ENCODE data around the gene LRP1B. TPM values are rescaled to one million over a fixed set of nuclear protein-coding genes. Genes with fewer than 3 reads are reported as not detected.
"Not testable (repeated sequence)": the region's sequence is repeated elsewhere in the genome, so short reads cannot be mapped to it uniquely, and the experiment has no call there.

LRP1B gene
- total RNA-seq, 1 experiment from 2014 or later: not detected

- no peak for DNase-seq (ENCODE audit: low read depth)
Measured at GRCh38 chr2:140351692-140352091, 1779.1 kb downstream of the LRP1B start.

GRCh38 chr2:140349695-140350094 lies 1781.1 kb downstream of the LRP1B start:
- DNase-seq (ENCODE audit: low read depth): no peak

- DNase-seq (ENCODE audit: low read depth): no peak
Measured at GRCh38 chr2:140348826-140349225, 1782.0 kb downstream of the LRP1B start.

GRCh38 chr2:140344838-140345237 lies 1786.0 kb downstream of the LRP1B start:
- DNase-seq (ENCODE audit: low read depth): no peak

DNA sequence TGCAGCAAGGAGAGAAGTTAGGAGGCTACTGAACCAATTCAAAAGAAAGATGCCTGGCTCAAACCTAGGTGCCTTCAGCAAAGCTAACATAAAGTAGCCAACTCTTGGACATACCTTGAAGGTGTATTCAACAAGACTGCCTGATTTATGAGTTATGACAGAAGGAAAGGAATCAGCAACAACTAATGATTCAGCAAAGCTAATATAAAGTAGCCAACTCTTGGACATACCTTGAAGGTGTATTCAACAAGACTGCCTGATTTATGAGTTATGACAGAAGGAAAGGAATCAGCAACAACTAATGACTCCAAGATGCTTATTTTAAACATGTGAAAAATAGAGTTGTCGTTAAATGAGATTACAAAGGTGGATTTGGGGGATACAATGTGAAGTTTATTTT lies 1786.5 kb downstream of the LRP1B start:
- not testable (repeated sequence) for DNase-seq (ENCODE audit: low read depth)

DNA sequence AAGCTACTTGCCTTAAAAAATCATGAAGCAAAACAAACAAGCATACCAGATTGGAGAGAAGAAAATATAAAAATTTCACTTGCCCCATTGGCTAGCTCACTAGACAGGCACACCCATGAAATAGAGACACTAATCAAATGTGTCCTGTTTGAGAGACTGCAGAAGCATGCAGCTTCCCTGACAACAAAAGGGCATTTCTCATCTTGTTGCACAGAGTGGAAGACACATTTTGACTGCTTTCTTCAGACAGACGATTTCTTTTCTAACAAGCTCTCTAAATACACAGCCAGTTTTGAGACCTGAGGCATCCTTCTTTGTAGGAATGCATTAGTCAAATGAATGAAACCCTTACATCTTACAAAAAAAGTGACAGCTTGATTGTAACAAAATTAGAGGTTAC lies 1792.0 kb downstream of the LRP1B start:
- DNase-seq (ENCODE audit: low read depth): no peak

DNA sequence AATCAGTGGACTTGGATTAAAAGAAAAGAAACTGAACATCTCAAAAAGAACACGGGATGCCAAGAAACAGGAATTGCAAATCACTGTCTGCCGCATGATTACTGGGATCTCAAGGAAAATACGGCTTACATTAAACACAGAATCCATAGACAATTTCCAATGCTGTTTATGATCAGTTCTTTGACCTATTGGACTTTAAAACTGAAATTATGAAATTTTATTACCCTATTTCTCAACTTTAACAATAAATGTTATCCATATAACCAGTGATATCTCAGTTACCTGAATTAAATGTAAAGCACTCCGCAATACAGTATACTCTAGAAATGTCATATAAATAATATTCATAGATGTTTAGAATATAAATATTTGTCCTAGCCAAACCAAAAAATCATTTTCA lies 1793.8 kb downstream of the LRP1B start:
- DNase-seq (ENCODE audit: low read depth): no peak

- no peak for DNase-seq (ENCODE audit: low read depth)
Measured at GRCh38 chr2:140316345-140316744, 1814.5 kb downstream of the LRP1B start.

DNA sequence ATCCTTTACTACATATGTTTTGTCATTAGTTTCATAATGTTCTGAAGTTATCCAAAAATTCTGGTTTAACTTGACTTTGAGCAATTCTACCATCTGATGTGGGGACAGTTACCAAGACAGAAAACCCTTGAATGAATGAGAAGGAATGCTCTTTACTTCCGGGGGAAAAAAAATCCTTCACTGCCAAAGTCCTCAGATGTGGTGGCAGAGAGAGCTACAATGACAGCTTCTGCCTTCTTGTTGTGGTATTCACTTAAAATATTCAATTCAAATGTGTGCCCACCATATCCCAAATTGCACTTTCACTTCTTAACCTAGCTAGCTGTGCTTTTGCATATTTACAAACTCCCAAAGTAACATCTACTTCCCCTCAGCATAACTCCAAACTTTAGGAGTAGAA lies 1818.9 kb downstream of the LRP1B start:
- DNase-seq (ENCODE audit: low read depth): no peak

- DNase-seq (ENCODE audit: low read depth): peak; percentile 0
Measured at GRCh38 chr2:140308706-140309105, 1822.1 kb downstream of the LRP1B start.

DNA sequence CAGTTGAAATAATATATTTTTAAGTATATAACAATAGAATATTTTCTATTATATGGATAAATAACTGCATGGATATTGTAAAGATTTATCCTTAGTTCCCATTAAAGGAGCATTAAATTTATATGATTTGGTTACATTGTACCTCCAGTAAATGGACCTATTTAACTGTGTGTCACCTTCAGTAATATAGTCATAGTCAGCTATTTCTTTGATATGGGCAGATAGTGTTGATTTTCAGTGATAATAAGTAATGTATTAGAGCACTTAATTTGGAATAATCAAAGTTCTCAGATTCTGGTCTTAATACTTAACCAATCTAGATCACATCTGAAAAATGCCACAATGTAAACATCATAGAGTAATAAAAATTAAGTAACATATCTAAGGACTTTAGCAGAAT lies 1823.3 kb downstream of the LRP1B start:
- DNase-seq (ENCODE audit: low read depth): no peak

GRCh38 chr2:140295767-140296166 lies 1835.0 kb downstream of the LRP1B start:
- no peak for DNase-seq (ENCODE audit: low read depth)

DNA sequence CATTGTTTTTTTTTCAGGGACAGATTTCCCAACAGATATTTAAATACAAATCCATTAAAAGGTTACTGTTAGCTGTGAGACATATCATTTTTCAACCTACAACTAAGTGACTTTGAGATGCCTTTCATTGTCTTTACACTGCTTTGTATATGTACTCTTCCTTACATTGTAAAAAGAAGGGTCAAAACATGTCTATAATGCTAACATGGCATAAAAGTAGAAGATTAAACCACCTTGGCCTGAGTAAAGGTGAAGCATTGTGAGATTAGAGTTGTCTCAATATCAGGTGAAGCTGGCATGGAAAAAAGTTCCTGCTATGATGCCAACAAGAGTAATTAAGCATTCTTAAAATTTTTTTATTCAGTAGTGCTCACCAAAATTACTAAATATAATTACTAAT lies 1842.1 kb downstream of the LRP1B start:
- DNase-seq (ENCODE audit: low read depth): no peak

DNA sequence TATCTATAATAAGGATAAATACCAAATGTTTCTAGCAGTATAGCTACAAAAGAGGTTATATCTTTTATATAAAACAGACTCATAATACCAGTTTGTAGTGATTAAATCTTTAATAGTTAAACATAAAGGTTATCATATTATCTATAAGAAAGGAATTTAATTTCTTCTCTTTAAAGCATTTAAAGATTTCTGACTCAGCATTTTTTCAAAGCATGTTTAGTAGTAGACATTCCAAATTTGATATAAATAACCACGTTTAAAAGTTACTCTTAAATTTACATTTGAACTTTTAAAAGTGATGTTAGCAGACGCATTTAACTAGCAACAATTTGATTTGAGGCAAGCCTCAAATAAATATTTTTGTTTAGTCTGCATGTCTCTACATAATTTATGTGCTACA lies 1842.6 kb downstream of the LRP1B start:
- no peak for DNase-seq (ENCODE audit: low read depth)

DNA sequence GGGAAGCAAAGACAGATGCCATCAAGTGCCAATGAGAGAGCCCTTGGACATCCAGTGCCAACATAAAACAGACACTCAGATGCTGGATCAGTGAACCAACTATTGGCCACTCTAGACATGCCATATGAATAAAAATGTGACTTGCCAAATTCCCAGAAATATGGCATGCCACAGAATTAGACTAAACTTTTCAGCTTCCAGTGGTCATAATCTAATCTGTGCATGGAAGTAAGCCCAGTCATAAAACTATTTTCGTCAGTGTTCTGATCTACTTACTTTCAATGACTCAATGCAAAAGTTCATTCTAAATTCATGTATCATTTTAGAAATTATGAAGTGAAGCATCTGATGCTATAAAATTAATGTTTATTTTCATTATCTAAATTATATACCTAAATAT lies 1844.4 kb downstream of the LRP1B start:
- DNase-seq (ENCODE audit: low read depth): no peak

DNA sequence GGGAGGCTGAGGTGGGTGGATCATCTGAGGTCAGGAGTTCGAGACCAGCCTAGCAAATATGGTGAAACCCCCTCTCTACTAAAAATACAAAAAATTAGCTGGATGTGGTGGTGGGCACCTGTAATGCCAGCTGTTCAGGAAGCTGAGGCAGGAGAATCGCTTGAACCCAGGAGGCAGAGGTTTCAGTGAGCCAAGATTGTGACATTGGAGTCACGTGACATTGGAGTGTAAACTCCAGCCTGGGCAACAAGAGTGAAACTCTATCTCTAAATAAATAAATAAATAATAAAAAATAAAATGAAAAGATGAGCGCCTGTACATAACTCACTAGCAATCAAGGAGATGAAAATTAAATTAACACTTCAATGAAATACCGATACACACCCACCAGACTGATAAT lies 1853.5 kb downstream of the LRP1B start:
- DNase-seq (ENCODE audit: low read depth): not testable (repeated sequence)

DNA sequence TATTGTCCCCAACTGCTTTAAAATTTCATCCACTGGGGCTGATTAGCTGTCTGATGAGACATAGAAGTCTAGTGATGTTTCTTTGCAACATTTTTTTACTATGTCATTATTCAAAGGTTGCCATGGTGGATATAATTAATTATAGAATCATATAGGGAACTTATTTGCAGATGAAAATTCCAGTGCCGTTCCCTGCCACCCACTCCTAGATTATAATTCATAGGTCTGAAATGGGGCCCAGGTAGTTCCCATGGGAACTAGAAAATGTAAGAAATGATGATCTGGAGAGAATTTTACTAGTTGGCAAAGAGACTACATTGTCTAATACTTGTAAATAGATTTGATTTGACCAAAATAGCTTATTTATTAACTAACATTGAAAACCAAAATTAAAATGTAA lies 1854.2 kb downstream of the LRP1B start:
- no peak for DNase-seq (ENCODE audit: low read depth)

- DNase-seq (ENCODE audit: low read depth): no peak
Measured at GRCh38 chr2:140275427-140275826, 1855.4 kb downstream of the LRP1B start.

GRCh38 chr2:140274891-140275290 lies 1855.9 kb downstream of the LRP1B start:
- no peak for DNase-seq (ENCODE audit: low read depth)

GRCh38 chr2:140273958-140274357 lies 1856.9 kb downstream of the LRP1B start:
- no peak for DNase-seq (ENCODE audit: low read depth)

- DNase-seq (ENCODE audit: low read depth): no peak
Measured at GRCh38 chr2:140273408-140273807, 1857.4 kb downstream of the LRP1B start.

DNA sequence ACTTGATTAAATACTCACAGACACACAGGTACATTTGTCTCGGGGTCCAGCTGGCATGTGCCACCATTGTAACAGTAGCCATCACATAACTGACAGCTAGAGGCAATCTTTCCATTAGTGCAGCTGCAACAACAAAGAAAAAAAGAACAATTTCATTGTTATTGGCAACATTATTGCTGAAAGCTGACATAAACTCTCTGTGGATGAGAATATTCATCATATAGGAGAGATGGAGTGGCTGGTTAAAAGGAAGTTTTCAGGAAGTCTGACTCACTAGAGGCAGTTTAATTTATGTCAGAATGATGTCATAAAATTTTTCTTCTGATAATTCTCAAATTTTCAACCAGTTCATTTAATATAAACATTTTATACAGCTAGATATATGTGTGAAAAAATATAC lies 1860.6 kb downstream of the LRP1B start:
- no peak for DNase-seq (ENCODE audit: low read depth)

DNA sequence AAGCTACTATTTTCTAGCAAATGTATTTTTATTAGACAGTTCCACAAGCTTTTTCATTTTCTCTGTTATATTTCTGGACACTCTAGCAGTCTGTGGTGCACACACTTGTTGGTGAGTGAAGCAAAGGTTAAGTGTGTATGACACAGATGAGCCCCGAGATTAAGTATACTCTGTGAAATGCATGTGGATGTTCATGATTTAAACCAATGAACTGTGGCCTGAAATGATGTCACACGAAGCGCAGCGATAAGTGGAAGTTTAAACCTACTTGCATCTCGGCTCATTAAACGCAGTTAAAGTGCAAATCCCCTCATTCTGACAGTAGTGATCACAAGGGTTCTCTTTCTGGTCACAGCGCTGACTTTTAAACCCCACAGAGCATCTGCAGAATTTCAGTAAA lies 1861.8 kb downstream of the LRP1B start:
- no peak for DNase-seq (ENCODE audit: low read depth)

DNA sequence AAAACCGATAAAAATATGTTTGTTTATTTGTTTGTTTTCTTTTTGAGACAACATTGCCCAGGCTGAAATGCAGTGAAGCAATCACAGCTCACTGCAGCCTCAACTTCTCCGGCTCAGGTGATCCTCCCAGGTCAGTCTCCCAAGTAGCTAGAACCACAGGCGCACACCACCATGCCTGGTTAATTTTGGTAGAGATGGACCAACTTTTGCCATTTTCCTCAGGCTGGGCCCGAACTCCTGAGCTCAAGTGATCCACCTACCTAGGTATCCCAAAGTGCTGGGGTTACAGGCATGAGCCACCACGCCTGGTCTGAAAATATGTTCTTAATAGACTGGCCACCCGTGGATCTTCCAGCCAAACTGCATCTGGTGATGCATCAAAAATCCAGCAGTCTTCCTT lies 1867.9 kb downstream of the LRP1B start:
- DNase-seq (ENCODE audit: low read depth): no peak

All from M059J (cell line).